ENCODE results near the gene CDYL2.
A peak's percentile ranks its signal among the peaks of the same experiment; 100 is the strongest.

CDYL2 gene

DNA sequence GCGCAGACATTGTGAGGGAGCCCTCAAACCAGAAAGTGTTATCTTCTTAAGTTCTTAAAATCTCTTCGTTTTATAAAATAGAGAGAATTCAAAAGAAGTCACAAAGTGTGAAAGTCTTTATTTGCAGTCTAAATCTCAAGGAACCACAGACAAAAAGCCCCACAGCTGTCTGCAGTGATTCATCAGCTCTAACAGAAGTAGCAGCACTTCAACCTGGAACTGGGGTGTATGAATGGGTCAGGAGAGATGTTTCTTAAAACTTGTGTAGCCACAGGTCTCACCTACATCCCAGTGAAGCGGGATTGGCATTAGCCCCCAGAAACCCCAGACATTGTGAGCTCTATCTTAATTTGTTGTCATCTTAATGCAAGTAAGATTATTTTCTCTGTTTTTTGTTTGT, 61.1 kb downstream of the CDYL2 start:
- no peak for DNase-seq

DNA sequence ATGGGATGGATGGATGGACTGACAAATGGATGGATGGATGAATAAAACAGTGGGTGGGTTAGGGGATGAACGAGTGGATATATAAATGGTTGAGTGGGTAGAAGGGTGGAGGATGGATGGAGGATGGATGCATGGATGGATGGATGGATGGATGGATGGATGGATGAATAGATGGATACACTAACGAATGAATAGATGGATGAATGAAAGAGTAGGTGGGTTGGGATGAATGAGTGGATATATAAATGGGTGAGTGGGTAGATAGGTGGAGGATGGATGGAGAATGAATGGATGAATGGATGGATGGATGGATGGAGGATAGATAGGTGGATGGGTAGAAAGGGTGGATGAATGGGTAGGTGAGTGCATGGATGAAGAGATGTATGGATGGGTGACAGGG, 62.1 kb downstream of the CDYL2 start:
- no peak for DNase-seq

DNA sequence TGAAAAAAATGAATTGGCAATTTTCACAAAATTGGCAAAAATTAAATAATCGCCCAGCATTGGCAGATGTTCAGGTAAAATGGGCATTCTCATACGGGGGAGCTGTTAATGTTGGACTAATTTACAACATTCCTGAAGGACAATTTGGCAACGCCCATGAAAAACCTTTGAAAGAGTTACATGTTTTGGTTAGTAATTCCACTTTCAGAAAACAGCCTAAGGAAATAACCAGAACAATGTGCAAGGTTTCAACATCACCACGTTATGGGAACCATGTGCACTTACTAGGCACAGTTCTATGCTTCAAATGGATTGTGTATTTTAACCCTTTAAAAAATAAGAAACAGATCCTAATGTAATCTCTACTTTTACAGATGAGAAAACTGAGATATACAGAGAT, 62.7 kb downstream of the CDYL2 start:
- no peak for DNase-seq

DNA sequence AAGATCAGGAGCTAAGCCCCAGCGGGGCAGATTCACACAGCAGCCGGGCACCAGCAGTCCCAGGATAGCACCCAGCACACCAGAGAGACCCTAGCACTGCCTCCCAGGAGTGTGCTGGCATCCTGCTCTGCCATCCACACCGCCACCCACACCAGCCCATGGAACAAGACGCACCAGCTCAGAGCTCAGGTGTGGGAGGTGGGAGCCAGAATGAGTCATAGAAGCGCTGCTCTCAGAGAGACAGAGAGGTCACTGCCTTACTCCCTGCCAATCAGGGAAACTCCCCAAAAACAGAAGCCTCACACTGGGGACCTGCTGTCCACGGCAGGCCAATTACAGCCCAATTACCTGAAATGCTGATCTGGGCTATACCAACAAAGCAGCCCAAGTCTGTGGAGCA, 64.9 kb downstream of the CDYL2 start:
- DNase-seq, result no peak

DNA sequence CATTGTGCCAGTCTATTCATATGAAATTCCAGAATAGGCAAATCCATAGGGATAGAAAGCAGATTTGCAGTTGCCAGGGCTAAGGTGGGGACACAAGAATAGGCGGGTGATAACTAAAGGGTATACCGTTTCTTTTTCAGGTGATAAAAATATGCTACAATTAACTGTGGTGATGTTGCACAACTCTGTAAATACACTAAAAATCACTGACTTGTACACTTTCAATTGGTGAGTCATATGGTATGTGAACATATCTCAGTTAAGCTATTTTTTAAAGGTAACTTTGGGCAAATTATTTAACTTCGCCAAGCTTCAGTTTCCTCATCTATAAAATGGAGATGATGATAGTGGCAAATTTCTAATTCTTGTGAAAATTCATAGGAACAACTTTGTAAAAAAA, 65.9 kb downstream of the CDYL2 start:
- DNase-seq, result no peak

DNA sequence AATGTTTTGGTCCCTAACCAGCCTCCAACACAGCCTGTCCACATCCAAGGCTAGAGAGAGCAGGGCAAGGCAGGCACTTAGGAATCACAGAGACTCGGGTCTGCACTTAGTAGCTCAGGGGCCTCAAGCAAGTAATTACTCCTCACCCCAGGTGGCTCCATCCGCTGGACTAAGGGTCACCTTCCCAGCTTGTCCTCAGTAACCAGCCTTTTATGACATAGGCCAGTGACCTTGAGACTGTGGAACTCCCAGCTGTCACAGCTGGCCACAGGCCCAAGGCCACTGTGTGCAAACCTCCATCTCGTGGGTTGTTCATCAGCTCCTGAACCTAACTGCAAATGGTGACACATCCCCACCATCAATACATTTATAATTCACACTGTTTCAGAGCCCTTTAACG, 68.6 kb downstream of the CDYL2 start:
- no peak for DNase-seq

DNA sequence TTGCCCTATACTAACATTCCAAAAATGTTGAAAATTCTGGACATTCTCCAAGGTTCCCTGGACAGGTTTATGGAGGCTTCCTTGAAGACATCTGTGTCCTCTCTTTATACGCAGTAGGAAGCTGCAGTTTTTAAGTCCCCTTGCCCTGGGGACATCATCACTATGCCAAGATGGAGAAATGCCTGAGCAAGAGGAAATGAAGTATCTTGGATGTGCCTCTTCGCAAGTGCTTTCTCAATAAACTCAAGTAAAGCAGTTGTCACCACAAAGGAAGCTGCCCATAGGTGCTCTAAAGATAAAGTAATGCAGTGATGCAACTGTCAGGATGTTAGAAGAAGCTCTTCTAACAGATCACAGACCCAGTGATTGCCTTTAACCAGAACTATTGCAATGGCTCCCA, 71.0 kb downstream of the CDYL2 start:
- no peak for DNase-seq

DNA sequence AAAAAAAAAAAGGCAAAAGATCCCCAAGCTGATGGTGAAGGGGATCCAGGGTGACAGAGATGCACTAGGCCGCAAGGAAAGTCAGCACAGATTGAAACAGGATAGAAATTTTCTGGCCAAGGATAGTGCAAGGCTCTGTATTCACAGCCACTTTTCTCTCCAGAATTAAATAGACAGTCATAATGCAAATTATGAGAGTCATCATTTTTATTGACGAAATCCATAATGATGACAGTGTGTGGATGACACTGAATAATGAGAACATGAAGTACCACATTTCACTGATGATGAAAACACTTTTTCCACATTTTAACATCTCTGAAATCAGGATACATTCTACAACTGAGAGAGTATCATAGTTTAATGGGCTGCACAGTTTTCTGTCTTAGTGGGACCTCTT, 72.5 kb downstream of the CDYL2 start:
- DNase-seq, result no peak

DNA sequence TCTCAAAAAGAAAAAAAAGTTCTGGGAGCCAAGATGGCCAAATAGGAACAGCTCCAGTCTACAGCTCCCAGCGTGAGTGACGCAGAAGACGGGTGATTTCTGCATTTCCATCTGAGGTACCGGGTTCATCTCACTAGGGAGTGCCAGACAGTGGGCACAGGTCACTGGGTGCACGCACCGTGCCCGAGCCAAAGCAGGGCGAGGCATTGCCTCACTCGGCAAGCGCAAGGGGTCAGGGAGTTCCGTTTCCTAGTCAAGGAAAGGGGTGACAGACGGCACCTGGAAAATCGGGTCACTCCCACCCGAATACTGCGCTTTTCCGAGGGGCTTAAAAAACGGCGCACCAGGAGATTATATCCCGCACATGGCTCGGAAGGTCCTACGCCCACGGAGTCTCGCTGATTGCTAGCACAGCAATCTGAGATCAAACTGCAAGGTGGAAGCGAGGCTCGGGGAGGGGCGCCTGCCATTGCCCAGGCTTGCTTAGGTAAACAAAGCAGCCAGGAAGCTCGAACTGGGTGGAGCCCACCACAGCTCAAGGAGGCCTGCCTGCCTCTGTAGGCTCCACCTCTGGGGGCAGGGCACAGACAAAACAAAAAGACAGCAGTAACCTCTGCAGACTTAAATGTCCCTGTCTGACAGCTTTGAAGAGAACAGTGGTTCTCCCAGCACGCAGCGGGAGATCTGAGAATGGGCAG, 77.2 kb downstream of the CDYL2 start:
- peak; percentile 1 for DNase-seq

DNA sequence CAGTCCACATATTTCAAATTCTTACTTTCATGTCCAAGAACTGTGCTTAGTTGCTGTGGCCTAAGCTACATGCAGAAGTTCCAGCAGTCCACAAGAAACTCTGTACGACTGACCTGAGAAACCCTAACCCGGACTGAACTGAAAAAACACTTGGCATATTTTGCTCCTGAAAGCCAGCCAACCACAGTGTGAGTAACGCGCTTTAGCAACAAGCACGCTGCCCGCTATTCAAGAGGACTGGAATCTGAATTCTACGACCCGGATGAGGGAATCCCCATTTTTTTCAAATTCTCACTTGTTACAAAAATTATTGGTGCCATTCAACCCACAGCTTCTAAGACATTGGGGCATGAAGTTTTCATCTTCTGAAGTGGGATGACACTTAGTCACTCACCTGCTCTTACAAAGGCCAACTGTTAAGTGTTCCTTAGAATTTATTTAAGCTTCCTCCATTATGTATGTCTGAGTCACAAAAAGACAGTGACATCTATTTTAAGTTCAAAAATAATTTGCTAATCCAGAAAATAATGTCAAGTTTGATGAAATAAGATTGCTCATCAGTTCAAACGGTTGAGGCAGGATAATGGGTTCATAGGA, 78.7 kb downstream of the CDYL2 start:
- no peak for DNase-seq

DNA sequence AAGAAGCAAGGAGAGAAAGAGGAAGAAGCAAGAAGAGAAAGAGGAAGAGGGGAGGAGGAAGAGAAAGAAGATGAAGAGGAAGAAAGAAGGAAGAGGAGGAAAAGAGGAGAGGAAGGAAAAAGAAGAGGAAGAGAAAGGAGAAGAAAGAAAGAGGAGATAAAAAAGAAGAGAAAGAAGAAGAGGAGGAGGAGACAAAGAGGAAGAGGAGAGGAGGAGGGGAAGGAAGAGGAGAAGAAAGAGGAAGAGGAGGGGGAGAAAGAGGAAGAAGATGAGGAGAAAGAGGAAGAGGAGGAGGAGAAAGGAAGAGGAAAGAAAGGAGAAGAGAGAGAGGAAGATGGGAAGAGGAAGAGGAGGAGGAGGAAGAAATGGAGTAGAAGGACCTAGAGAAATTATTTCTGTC, 80.4 kb downstream of the CDYL2 start:
- DNase-seq, result no peak

DNA sequence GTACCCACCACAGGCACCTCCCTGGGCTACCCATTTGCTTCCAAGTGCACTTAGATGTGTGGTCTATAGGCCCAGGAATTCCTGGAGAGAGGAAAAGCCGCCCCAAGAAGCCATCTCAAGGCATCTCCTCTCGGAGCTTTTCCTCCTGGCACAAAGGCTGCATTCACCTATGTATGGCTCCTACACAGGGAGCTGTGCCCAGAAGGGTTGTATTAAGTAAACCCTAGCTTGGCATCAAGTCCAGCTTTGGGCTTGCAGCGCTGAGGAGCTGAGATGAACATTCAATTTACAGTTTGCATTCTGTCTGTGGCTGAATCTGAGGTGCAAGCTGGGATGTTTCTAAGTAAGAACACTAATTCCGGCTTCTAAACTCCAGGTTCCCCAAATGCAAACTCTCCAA, 81.3 kb downstream of the CDYL2 start:
- no peak for DNase-seq

DNA sequence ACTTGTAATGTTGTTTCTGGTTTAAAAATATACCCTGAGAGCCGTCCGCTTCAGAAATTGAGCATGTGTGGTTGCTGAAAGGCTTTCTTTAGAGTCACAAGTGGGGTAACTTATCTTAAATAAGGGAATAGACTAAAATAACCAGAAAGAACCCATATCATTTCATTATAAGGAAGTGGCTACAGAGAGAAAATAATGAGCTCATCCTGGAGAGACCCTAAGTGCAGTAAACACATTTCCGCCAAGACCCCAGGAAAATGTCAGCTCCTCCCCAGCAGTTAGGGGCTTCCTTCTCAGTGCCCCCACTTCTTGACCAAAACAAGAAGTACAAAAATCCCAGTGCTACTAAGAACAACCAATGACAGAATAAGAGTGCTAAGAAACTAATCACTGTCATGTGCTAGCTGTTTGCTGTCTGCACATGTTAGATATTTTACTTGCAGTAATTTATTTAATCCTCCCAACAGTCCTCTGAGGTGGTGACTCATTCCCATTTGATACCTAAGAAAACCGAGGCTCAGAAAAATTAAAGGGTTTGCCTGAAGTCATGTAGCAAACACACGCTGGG, 83.5 kb downstream of the CDYL2 start:
- DNase-seq, result no peak

DNA sequence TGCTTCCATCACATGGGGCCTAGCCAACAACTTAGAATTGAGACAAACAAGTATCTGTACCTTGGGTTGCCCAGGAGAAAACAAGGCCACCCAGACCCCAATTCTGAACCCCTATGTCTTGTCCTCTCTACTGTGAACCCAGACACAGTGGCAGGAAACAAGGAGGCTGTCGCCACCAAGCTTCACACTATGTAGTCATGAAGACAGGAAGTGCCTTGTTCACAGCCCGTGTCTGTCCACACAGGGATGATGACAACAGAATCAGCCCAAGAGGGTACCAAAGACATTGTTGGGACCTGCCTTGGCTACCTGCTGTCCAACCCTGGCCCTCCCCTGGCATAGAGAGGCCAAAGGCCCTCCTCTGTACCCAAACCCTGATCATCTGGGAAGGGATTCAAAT, 84.8 kb downstream of the CDYL2 start:
- no peak for DNase-seq

DNA sequence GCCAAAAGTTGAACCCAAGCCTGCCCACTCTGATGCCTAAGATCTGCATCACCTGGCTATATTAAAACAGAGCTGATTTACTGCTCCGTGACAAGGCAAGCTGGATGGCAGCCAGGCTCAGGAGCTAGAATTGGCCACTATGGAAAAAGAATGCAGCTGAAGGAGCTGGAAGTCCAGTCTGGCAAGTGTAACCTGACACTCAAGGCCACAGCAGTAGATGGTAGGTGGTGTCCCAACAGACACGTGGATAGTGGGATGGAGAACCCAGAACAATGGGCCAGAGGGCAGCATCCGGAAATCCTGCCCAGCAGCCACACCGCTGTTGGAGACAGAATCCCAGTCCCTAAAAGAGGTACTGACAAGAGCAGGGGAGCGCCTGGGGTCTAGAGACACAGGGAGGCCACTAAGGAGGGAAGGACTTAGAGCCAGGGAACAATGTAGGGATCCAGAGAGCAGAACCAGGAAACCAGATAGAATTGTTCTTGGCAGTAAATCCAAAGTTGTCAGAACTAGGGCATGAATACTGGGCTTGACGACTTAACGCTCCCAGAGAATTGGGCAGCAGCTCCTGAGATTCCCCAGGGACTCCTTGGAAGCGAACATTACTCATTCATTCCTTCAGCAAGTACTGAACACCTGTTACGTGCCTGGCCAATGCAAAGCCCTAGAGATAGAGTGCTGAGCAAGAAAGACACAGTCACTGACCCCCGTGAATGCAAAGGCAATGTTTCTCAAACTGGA, 85.7 kb downstream of the CDYL2 start:
- DNase-seq, result peak; percentile 4

DNA sequence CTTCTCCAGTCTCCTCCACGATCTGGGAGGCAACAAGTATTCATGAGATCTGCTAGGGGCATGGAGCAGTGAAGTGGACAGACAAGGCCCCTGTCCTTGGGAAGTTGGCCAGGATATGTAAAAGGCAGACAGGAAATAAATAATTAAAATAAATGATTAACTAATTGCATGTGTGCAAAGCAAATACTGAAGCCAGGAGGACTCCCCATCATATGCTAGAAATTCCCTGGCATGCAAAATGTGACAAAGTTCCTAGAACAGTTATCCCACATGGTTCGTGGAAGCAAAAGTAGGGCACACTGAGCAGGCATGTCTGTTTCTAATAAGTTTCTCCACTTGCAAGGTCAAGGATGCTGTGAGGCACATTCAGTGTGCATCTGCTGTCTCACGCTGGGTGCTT, 86.8 kb downstream of the CDYL2 start:
- no peak for DNase-seq

DNA sequence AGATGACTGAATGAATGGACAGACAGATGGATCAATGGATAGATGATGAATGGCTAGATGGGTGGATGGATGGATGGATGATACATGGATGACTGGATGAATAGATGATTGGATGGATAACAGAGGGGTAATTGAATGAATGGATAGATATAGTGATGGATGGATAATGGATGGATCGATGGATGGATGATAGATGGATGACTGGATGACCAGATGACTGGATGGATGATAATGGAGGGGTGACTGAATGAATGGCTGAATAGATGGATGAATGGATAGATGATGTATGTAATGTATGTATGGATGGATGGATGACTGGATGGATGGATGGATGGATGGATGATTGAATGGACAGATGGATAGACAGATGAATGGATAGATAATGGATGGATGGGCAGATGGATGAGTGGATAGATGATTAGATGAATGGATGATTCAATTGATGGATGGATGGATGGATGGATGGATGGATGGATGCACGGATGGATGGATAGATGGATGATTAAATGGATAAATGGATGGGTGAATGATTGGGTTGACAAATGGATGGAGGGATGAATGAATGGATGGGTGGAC, 87.7 kb downstream of the CDYL2 start:
- DNase-seq, result no peak

DNA sequence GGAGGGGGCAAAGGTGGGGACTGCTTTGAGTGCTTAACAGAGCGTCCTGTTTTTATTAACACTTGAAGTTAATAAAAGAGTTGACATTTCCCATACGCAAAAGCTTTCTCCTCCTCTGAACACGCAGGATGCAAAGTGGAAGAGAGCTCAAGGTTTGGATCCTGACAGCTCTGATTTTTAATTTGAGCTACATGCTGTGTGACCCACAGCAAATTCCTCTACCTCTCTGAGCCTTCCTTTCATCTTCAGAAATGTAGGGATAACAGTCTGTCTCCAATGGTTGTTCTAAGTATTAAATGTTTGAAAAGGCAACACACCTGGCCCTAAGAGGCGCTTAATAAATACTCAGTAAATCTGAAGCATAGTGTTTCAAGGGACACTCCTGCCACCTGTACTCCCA, 93.0 kb downstream of the CDYL2 start:
- no peak for DNase-seq

DNA sequence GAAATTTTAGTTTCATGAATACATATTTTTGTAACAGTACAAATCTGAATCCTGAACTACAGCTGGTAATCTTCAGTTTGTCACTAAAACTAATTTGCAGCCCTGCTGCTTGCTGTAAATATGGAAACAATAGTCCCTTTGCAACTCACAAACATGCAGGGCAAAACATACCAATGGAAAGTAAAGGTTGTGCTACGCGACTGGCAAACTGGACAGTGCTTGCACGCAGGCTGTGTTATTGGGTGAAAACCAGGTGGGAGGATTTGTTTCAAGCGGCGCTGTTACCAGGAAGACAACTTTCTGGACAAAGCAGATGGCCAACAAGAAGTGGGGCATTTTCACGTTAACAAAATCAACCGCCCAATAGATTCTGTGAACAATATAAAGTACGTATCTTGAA, 93.5 kb downstream of the CDYL2 start:
- no peak for DNase-seq

DNA sequence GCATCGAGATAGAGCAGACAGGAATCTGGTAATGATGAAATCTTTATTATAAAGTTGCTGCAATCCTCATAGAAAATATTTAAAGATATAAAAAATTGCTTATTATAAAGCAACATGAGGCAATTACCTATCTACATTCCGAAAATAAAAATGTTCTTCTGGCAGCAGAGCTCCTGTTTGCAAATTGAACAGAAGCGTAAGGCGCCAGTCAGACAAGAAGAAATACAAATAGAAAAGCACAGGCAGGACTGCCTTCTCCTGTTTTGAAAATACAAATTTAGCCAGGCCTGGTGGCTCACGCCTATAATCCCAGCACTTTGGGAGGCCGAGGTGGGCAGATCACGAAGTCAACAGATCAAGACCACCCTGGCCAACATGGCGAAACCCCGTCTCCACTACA, 95.6 kb downstream of the CDYL2 start:
- no peak for DNase-seq

DNA sequence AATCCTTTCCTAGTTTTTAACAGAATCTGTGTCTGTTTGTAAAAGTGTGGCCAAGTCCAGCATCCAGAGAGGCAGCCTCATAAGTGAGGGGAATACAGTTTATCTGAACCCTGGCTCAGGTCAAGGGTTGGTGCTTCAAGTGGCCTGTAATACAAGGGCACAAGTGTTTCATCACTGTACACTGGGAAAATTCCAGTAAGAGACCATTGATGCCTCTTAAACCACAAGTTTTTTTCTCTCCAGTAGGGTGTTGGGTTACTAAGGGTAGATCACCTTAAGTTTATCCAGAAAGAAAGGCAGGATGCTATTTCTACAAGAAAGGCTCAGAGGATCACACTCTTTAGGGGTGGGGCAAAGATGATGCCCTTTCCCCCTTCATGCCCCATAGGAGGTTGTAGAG, 96.7 kb downstream of the CDYL2 start:
- DNase-seq, result no peak

DNA sequence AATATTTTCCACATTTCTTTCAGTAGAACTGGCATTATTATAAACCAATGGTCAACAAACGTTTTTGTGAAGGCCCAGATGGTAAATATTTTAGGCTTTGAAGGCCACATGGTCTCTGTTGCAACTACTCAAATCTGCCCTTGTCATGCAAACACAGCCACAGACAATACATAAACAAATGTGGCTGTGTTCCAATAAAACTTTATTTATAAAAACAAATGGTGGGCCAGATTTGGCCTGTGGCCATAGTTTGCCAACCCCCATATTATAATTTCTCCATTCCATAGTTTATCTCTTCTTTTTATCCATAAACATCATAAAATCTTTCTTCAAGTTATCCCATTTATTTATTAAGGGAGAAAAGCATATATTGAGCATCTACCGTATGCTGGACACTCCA, 98.8 kb downstream of the CDYL2 start:
- no peak for DNase-seq

DNA sequence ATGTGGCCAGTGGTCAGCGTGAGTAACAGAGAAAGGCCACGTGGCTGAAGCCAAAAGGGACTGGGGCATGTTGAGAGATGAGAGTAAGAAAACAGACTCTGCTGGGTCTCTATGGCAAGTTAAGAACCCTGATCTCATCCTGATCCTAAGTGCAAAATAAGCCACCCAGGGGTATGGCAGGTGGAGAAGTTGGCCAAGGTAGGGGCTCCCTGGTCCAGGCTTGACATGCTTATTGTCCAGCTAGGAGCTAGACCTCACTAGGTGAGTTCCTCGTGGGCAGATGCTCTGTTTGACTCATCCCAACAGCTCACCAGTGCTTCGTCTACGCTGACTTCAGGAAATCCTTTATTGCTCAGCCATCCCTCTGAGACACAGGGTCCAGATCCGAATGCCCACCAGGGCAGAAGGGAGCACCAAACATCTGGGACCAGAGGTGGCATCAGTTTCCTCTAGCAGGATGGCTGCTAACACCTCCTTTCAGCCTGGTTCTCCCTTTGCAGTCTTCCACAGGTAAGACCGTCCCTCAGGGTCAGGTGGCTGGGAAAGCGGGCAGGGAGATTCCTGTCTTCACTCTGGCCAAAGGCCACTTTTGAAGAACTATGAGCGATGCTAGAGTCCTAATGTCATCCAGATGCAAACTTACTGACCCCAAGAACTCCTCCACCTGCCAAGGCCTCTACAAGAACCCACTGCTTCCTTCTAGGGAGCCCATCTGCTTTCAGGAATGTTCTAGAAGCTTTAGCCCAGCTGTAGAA, 99.5 kb downstream of the CDYL2 start:
- DNase-seq, result no peak
